CD4-positive, alpha-beta T cell treated with Interleukin-17A for 1 hour (primary cell): ENCODE data around the gene OR2Y1.
"Not testable (repeated sequence)": the region's sequence is repeated elsewhere in the genome, so short reads cannot be mapped to it uniquely, and the experiment has no call there.

Experiments
- DNase-seq: peaks from one replicate; pipeline ENCODE4 v3.0.0-alpha.2; 2020

The OR2Y1 gene

GRCh38 chr5:180739958-180740357 lies at the start of gene OR2Y1:
TSS of gene OR2Y1 (minus strand) at chr5:180740058. CDS start at chr5:180740058, 0 bp downstream.
- no peak for DNase-seq

GRCh38 chr5:180788651-180789410 lies 49.0 kb upstream of the OR2Y1 start:
- not testable (repeated sequence) for DNase-seq

GRCh38 chr5:180787711-180788431 lies 48.0 kb upstream of the OR2Y1 start:
- no peak for DNase-seq

- DNase-seq, result no peak
These were observed 46.9 kb upstream of the OR2Y1 start for GRCh38 chr5:180786531-180787398.

- DNase-seq, result no peak
These were observed 46.0 kb upstream of the OR2Y1 start for GRCh38 chr5:180785794-180786221.

- no peak for DNase-seq
These were observed 45.4 kb upstream of the OR2Y1 start for GRCh38 chr5:180785121-180785781.

GRCh38 chr5:180784497-180785097 lies 44.7 kb upstream of the OR2Y1 start:
- peak; percentile 82 for DNase-seq

- no peak for DNase-seq
These were observed 43.6 kb upstream of the OR2Y1 start for GRCh38 chr5:180783340-180784052.

- no peak for DNase-seq
These were observed 42.9 kb upstream of the OR2Y1 start for GRCh38 chr5:180782748-180783147.

GRCh38 chr5:180781900-180782326 lies 42.1 kb upstream of the OR2Y1 start:
- not testable (repeated sequence) for DNase-seq

- no peak for DNase-seq
These were observed 40.2 kb upstream of the OR2Y1 start for GRCh38 chr5:180779985-180780610.

GRCh38 chr5:180777475-180777874 lies 37.6 kb upstream of the OR2Y1 start:
- no peak for DNase-seq

GRCh38 chr5:180776376-180776775 lies 36.5 kb upstream of the OR2Y1 start:
- no peak for DNase-seq

- DNase-seq, result no peak
These were observed 35.8 kb upstream of the OR2Y1 start for GRCh38 chr5:180775624-180776023.

GRCh38 chr5:180771839-180772238 lies 32.0 kb upstream of the OR2Y1 start:
- DNase-seq, result no peak

GRCh38 chr5:180769821-180770220 lies 30.0 kb upstream of the OR2Y1 start:
- DNase-seq, result no peak

- no peak for DNase-seq
These were observed 15.7 kb upstream of the OR2Y1 start for GRCh38 chr5:180755601-180756000.

- no peak for DNase-seq
These were observed 4.4 kb upstream of the OR2Y1 start for GRCh38 chr5:180744253-180744652.

GRCh38 chr5:180742727-180743126 lies 2.9 kb upstream of the OR2Y1 start:
- no peak for DNase-seq

- not testable (repeated sequence) for DNase-seq
These were observed 1.1 kb upstream of the OR2Y1 start for GRCh38 chr5:180740953-180741352.

GRCh38 chr5:180739271-180739670 lies 587 bp downstream of the OR2Y1 start:
- no peak for DNase-seq
